Measurements from ENCODE around the gene TC2N.

The TC2N gene

DNA sequence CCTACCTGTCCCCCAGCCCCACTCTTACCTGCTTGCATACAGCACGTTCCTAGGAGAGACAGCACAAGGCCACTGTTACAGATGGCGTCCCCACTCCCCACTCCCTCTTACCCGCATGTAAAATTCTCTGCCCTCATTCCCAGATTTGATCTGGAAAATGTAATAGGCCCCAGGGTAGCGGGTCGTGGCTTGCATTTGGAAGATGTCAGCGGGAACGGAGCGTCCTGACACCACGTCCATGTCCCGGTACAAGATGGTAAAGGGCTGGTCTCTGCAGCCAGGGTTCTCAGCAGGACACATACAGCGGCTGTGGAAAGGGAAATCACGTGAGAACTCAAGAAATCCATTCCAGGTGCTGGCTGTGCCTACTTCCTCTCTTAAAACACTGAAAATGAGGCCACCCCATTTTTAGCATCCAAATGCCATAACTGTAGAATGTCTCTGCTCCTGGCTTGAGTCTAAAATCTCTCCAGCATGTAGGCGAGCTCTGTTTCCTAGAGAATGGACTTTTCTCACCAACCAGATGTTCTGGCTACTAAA, 10.1 kb upstream of the TC2N start:
- Histone ChIP-seq H2AFZ (ENCODE audit: low read length) (no peak overlapping the region), H3F3A (ENCODE audit: insufficient read depth, low read length) (no peaks in the 10 kb centered on the region), H3K4me2 (ENCODE audit: low read depth, low read length) (no peak overlapping the region), H3K27me3 (replicated peaks; ENCODE audit: insufficient read depth, low read length) (no peaks in the 10 kb centered on the region), H4K20me1 (ENCODE audit: insufficient read depth, low read length) (no peaks in the 10 kb centered on the region), H3K27ac (ENCODE audit: low read length) (no peak overlapping the region), H3K36me3 (replicated peaks; ENCODE audit: insufficient read depth, low read length) (no peaks in the 10 kb centered on the region), H3K9me2 (replicated peaks; ENCODE audit: insufficient read depth, low read length) (no peaks in the 10 kb centered on the region), H3K9ac (ENCODE audit: low read length) (no peak overlapping the region), H3K4me3 (ENCODE audit: low read length) (no peak overlapping the region), H3K4me1 (ENCODE audit: low read length) (no peaks in the 10 kb centered on the region), H3K79me2 (ENCODE audit: low read length) (no peaks in the 10 kb centered on the region), H3K9me3 (replicated peaks; ENCODE audit: insufficient read depth, low read length) (no peaks in the 10 kb centered on the region)
- TF ChIP-seq EZH2 (optimal IDR thresholded peaks at IDR 0.05; ENCODE audit: low read depth, low read length) (no peak), EZH2phosphoT487 (IDR thresholded peaks at IDR 0.05; ENCODE audit: low read length) (no peak)
- TF ChIP-seq, protein P1, sequence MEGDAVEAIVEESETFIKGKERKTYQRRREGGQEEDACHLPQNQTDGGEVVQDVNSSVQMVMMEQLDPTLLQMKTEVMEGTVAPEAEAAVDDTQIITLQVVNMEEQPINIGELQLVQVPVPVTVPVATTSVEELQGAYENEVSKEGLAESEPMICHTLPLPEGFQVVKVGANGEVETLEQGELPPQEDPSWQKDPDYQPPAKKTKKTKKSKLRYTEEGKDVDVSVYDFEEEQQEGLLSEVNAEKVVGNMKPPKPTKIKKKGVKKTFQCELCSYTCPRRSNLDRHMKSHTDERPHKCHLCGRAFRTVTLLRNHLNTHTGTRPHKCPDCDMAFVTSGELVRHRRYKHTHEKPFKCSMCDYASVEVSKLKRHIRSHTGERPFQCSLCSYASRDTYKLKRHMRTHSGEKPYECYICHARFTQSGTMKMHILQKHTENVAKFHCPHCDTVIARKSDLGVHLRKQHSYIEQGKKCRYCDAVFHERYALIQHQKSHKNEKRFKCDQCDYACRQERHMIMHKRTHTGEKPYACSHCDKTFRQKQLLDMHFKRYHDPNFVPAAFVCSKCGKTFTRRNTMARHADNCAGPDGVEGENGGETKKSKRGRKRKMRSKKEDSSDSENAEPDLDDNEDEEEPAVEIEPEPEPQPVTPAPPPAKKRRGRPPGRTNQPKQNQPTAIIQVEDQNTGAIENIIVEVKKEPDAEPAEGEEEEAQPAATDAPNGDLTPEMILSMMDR (IDR thresholded peaks at IDR 0.05; ENCODE audit: low read length), result no peak
- DNase-seq, result no peak

DNA sequence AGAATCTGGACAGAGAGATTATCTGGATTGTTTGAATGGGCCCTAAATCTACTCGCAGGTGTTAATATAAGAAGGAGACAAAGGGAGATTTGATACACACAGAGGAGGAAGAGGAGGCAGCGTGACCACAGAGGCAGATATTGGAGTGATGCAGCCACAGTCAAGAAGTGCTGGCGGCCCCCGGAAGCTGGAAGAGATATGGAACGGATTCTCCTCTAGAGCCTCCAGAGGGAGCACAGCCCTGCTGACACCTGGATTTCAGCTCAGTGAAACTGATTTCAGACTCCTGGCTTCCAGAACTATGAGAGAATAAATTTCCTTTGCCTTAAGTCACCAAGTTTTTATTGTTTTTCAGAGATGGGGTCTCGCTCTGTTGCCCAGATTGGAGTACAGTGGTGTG, 9.2 kb upstream of the TC2N start:
- TF ChIP-seq EZH2phosphoT487 (IDR thresholded peaks at IDR 0.05; ENCODE audit: low read length), result no peak
- no peaks in the 10 kb centered on the region for H3K9me2 ChIP-seq (replicated peaks; ENCODE audit: insufficient read depth, low read length)
- no peaks in the 10 kb centered on the region for H3K27me3 ChIP-seq (replicated peaks; ENCODE audit: insufficient read depth, low read length)
- no peaks in the 10 kb centered on the region for H3K9me3 ChIP-seq (replicated peaks; ENCODE audit: insufficient read depth, low read length)
- no peaks in the 10 kb centered on the region for H3K4me1 ChIP-seq (ENCODE audit: low read length)
- H2AFZ ChIP-seq (ENCODE audit: low read length), result no peak overlapping the region
- no peak overlapping the region for H3K4me3 ChIP-seq (ENCODE audit: low read length)
- no peaks in the 10 kb centered on the region for H3K79me2 ChIP-seq (ENCODE audit: low read length)
- H3K36me3 ChIP-seq (replicated peaks; ENCODE audit: insufficient read depth, low read length), result no peaks in the 10 kb centered on the region
- H3K9ac ChIP-seq (ENCODE audit: low read length), result no peak overlapping the region
- no peak overlapping the region for H3K4me2 ChIP-seq (ENCODE audit: low read depth, low read length)
- no peak for DNase-seq
- H3K27ac ChIP-seq (ENCODE audit: low read length), result no peak overlapping the region
- no peaks in the 10 kb centered on the region for H4K20me1 ChIP-seq (ENCODE audit: insufficient read depth, low read length)
- H3F3A ChIP-seq (ENCODE audit: insufficient read depth, low read length), result no peaks in the 10 kb centered on the region

DNA sequence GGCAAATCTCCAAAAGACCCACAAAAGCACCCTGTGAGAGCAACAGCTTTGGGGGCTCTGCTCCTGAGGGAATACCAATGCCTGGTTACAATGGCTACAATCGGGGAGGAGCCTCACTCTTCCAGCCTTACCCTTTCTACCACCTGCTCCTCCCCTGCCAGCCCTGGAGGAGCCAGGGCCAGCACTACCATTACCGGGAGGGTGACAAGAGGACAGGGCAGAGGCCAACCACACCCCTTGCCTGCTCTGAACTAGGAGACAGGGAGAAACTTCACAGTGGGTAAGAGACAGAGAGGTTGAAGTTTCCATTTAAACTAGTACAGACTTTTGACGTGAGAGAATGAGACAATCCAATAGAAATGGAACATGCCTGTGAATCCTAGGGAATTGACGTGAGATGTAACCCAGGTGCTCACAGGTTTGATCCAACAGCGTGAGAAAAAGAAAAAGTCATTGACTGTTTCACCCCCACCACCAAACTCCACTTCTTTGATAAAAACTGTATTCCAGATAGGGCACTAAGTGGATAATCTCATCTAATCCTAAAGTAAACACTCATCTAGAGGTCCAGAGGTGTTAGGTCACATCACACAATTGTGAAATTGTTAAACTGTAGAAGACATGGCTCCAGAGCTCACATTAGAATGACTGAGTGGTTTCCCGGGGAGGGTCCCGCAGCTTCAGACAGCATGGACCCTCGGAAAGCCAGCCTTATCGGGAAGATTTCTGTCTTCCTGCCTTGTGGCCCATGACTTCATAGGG, 8.4 kb upstream of the TC2N start:
- Histone ChIP-seq H3K4me3 (ENCODE audit: low read length) (no peak overlapping the region), H4K20me1 (ENCODE audit: insufficient read depth, low read length) (no peaks in the 10 kb centered on the region), H3K36me3 (replicated peaks; ENCODE audit: insufficient read depth, low read length) (no peaks in the 10 kb centered on the region), H3K79me2 (ENCODE audit: low read length) (no peaks in the 10 kb centered on the region), H3K27me3 (replicated peaks; ENCODE audit: insufficient read depth, low read length) (no peaks in the 10 kb centered on the region), H3K9ac (ENCODE audit: low read length) (no peak overlapping the region), H2AFZ (ENCODE audit: low read length) (no peak overlapping the region), H3F3A (ENCODE audit: insufficient read depth, low read length) (no peaks in the 10 kb centered on the region), H3K9me2 (replicated peaks; ENCODE audit: insufficient read depth, low read length) (no peaks in the 10 kb centered on the region), H3K4me1 (ENCODE audit: low read length) (no peaks in the 10 kb centered on the region), H3K27ac (ENCODE audit: low read length) (no peak overlapping the region), H3K9me3 (replicated peaks; ENCODE audit: insufficient read depth, low read length) (no peaks in the 10 kb centered on the region), H3K4me2 (ENCODE audit: low read depth, low read length) (no peak overlapping the region)
- TF ChIP-seq EZH2phosphoT487 (IDR thresholded peaks at IDR 0.05; ENCODE audit: low read length) (no peak), EZH2 (optimal IDR thresholded peaks at IDR 0.05; ENCODE audit: low read depth, low read length) (no peak)
- TF ChIP-seq, protein P1 (IDR thresholded peaks at IDR 0.05; ENCODE audit: low read length), result no peak
- no peak for DNase-seq

Data from MM.1S (cell line).